ENCODE measurements around the gene SPACA7. TPM values are rescaled to one million over a fixed set of nuclear protein-coding genes. Genes with fewer than 3 reads are reported as not detected.

Gene SPACA7
- total and polyA plus RNA-seq, 10 of the 15 experiments (the other 5 are each of a cell fraction or from before 2014, with no cell fraction given) = not detected

- Histone ChIP-seq H3K36me3 (ENCODE audit: control insufficient read depth in 2 of 2, insufficient read depth in 2 of 2, low read length in 1 of 2) (no peaks in the 10 kb centered on the region), H3K79me2 (ENCODE audit: control insufficient read depth, insufficient read depth, low read length) (no peaks in the 10 kb centered on the region), H2AFZ (ENCODE audit: control insufficient read depth, low read depth, low read length) (no peak overlapping the region), H3K4me3 (no peak overlapping the region), H3K27ac (ENCODE audit: control insufficient read depth, insufficient read depth) (no peak overlapping the region), H3K4me2 (ENCODE audit: control insufficient read depth, insufficient read depth) (no peak overlapping the region), H3K27me3 (replicated peaks in 1 of 2; ENCODE audit: control insufficient read depth in 2 of 2, insufficient read depth in 2 of 2, low read length in 1 of 2) (no peaks in the 10 kb centered on the region), H4K20me1 (ENCODE audit: control insufficient read depth, insufficient read depth) (no peaks in the 10 kb centered on the region), H3K9ac (ENCODE audit: control insufficient read depth, insufficient read depth, low read length) (no peak overlapping the region), H3K4me1 (ENCODE audit: control insufficient read depth, insufficient read depth, low read length) (no peaks in the 10 kb centered on the region), H3K9me3 (replicated peaks; ENCODE audit: control insufficient read depth, insufficient read depth, low read length) (no peaks in the 10 kb centered on the region)
- FAIRE-seq = no peak
- ChIA-PET SMC1A (ENCODE audit: uncharacterized antibody, unreplicated experiment) (no interaction called here), POLR2A (no interaction called here), RAD21 (ENCODE audit: unreplicated experiment) (no interaction called here), CTCF (interaction anchor here (1.0 kb wide), 1 partner anchor 159 kb away, joined by 3 read pairs; no protein-coding TSS in a partner anchor)
- intact Hi-C loops (cut with micrococcal nuclease; ENCODE audit: unreplicated experiment) (loop anchor here (10.0 kb wide), 1 partner anchor 156 kb away; no protein-coding TSS in a partner anchor), in situ Hi-C loops (cut with MboI) (loop anchor here (25.0 kb wide), 1 partner anchor 1362 kb away; no protein-coding TSS in a partner anchor)
- no TSS peak for BruUV-seq (replicated peaks)
- WGBS (ENCODE audit: insufficient coverage, insufficient replicate concordance, low lambda C conversion rate, missing lambda C conversion rate) = 23% methylated on average over 20 of the region's 20 CpGs
- no peak for TF ChIP-seq STAT3 (IDR thresholded peaks at IDR 0.05; ENCODE audit: low read depth, low read length)
- TF ChIP-seq, protein P1, sequence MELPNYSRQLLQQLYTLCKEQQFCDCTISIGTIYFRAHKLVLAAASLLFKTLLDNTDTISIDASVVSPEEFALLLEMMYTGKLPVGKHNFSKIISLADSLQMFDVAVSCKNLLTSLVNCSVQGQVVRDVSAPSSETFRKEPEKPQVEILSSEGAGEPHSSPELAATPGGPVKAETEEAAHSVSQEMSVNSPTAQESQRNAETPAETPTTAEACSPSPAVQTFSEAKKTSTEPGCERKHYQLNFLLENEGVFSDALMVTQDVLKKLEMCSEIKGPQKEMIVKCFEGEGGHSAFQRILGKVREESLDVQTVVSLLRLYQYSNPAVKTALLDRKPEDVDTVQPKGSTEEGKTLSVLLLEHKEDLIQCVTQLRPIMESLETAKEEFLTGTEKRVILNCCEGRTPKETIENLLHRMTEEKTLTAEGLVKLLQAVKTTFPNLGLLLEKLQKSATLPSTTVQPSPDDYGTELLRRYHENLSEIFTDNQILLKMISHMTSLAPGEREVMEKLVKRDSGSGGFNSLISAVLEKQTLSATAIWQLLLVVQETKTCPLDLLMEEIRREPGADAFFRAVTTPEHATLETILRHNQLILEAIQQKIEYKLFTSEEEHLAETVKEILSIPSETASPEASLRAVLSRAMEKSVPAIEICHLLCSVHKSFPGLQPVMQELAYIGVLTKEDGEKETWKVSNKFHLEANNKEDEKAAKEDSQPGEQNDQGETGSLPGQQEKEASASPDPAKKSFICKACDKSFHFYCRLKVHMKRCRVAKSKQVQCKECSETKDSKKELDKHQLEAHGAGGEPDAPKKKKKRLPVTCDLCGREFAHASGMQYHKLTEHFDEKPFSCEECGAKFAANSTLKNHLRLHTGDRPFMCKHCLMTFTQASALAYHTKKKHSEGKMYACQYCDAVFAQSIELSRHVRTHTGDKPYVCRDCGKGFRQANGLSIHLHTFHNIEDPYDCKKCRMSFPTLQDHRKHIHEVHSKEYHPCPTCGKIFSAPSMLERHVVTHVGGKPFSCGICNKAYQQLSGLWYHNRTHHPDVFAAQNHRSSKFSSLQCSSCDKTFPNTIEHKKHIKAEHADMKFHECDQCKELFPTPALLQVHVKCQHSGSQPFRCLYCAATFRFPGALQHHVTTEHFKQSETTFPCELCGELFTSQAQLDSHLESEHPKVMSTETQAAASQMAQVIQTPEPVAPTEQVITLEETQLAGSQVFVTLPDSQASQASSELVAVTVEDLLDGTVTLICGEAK (IDR thresholded peaks at IDR 0.05; ENCODE audit: borderline replicate concordance) = no peak
- no peak for TF ChIP-seq CBFB (IDR thresholded peaks at IDR 0.05; ENCODE audit: low read depth)
- no peak for TF ChIP-seq FOXK2 (IDR thresholded peaks at IDR 0.05)
- no peak for TF ChIP-seq NRF1 (conservative IDR thresholded peaks at IDR 0.05; ENCODE audit: low read depth, low read length)
- no peak for TF ChIP-seq PML (IDR thresholded peaks at IDR 0.05; ENCODE audit: low read length)
- no peak for TF ChIP-seq BCL11A (IDR thresholded peaks at IDR 0.05; ENCODE audit: low read depth, low read length)
- no peak for TF ChIP-seq TCF3 (IDR thresholded peaks at IDR 0.05; ENCODE audit: borderline replicate concordance, insufficient read depth, low read depth, low read length)
- TF ChIP-seq CHD4 (IDR thresholded peaks at IDR 0.05) = no peak
- no peak for TF ChIP-seq CHD1 (IDR thresholded peaks at IDR 0.05; ENCODE audit: low read depth, low read length)
- TF ChIP-seq CTCF (IDR thresholded peaks at IDR 0.05 in 2 of 3, conservative IDR thresholded peaks at IDR 0.05 in 1 of 3; ENCODE audit: control insufficient read depth in 2 of 3, extremely low read depth in 1 of 3, insufficient read depth in 1 of 3, low read depth in 3 of 3, low read length in 3 of 3) = no peak
- TF ChIP-seq ZNF384 (IDR thresholded peaks at IDR 0.05; ENCODE audit: borderline replicate concordance, low read depth, low read length) = no peak
- no peak for DNase-seq (ENCODE audit: low read depth, low spot score)
- no peak for ATAC-seq
Measured at GRCh38 chr13:112448621-112449544, 72.7 kb downstream of the SPACA7 start.
